ENCODE measurements around the gene MFSD12. TPM values are rescaled to one million over a fixed set of nuclear protein-coding genes. Genes with fewer than 3 reads are reported as not detected.
"Not testable (repeated sequence)": the region's sequence is repeated elsewhere in the genome, so short reads cannot be mapped to it uniquely, and the experiment has no call there.

MFSD12 gene
- polyA plus RNA-seq, 5 donors: 28.1 to 48.9 (median 36.4) TPM

DNA sequence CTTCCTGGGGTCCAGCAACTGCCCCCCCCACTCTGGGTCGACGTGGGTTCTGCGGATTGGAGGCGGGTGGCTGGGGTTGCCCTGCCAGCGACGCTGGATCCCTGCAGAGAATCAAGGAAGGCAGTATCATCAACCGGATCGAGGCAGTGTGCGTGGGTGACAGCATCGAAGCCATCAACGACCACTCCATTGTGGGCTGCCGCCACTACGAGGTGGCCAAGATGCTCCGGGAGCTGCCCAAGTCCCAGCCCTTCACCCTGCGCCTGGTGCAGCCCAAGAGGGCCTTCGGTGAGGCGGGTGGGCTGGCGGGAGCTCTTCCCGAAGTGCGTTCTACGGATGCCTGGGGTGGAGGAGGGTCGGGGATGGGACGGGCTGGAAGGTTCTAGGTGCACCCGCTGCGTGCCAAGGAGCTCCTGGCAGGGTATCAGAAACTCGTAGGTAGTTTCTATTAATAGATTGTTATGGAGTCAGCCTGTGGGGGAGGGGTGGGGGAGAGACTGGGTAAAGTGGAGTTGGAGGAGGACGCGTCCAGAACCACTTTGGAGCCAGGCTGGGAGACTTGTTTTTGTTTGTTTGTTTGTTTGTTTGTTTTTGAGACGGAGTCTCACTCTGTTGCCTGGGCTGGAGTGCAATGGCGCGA, 29.4 kb upstream of the MFSD12 start:
- DNase-seq: no peak

DNA sequence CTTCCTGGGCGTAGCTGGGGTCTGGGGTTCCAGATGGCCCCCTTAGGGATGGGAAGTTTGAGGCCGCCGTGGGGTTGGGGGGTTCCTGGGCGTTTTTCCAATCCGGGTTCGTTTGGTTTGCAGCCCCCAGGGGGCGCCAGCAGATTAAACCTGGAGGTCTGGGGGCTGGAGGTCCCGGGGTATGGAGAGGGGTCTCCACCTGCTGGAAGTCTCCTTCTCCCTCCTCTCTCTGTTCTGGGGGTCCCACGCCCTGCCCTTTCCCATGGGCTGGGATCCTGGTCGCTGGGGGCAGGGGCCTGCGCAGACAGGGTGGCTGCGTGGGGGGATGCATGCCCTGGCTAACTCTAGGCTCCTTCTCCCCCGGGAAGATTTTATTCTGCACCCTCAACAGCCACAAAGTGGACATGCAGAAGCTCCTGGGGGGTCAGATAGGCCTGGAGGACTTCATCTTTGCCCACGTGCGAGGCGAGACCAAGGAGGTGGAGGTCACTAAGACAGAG, 28.8 kb upstream of the MFSD12 start:
- DNase-seq: no peak

DNA sequence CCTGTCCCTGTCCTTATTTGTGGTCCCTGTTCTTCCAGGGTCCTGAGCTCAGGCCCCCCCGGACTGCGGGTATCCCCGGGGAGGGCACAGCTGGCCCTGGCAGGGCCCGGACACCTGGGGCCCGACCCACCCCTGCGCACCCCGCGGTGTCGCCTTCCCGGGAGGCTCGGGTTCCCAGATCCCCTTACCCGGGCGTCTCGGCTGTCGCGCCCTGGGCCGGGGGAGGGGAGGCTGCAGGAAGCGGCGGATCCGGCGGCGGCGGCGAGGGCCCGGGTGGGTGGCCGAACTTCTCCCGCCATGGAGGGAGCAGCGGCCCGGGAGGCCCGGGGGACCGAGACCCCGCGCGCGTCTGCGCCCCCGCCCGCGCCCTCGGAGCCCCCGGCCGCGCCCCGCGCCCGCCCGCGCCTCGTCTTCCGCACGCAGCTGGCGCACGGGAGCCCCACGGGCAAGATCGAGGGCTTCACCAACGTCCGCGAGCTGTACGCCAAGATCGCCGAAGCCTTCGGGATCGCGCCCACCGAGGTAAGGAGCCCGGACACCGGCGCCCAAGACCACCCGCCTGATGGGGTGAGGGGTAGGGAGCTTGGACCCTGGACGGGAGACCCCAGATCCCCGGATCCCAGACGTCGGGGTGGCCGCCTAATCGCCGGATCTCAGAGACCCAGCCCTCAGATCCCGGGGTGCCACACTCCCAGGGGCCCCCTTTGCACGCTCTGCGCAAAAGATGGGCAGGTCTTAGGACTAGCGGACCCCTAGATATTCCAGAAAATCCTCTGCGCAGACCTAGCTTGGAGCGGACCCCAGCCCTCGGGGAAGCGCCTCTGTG, 28.1 kb upstream of the MFSD12 start, which contains the start of gene GIPC3:
TSS of gene GIPC3 (plus strand) at position 178 of the 826 bp plus-strand sequence. CDS start at position 298, 120 bp downstream.
- no peak for DNase-seq

DNA sequence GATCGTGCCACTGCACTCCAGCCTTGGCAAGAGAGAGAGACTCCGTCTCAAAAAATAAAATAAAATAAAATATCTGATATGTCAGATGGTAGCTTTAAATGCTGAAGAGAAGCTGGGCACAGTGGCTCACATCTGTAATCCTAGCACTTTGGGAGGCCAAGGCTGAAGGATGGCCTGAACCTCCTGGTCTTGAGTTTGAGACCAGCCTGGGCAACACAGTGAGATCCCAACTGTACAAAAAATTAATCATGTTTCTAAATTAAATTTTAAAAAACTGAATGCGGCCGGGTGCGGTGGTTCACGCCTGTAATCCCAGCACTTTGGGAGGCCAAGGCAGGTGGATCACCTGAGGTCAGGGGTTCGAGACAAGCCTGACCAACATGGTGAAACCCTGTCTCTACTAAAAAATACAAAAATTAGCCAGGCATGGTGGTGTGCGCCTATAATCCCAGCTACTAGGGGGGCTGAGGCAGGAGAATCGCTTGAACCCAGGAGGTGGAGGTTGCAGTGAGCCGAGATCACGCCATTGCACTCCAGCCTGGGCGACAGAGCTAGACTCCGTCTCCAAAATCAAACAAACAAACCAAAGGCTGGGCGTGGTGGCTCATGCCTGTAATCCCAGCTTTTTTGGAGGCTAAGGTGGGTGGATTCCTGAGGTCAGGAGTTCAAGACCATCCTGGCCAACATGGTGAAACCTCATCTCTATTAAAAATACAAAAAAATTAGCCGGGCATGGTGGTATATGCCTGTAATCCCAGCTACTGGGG, 26.8 kb upstream of the MFSD12 start:
- DNase-seq: not testable (repeated sequence)

DNA sequence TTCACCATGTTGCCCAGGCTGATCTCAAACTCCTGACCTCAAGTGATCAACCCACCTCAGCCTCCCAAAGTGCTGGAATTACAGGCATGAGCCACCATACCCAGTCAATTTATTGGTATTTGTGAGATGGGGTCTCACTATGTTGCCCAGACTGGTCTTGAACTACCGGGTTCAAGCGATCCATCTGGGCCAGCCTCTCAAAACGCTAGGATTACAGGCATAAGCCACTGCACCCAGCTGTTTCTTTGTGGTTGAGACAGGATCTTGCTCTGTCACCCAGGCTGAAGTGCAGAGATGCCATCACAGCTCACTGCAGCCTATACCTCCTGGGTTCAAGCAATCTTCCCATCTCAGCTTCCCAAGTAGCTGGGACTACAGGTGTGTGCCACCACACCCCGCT, 24.4 kb upstream of the MFSD12 start:
- DNase-seq: not testable (repeated sequence)

DNA sequence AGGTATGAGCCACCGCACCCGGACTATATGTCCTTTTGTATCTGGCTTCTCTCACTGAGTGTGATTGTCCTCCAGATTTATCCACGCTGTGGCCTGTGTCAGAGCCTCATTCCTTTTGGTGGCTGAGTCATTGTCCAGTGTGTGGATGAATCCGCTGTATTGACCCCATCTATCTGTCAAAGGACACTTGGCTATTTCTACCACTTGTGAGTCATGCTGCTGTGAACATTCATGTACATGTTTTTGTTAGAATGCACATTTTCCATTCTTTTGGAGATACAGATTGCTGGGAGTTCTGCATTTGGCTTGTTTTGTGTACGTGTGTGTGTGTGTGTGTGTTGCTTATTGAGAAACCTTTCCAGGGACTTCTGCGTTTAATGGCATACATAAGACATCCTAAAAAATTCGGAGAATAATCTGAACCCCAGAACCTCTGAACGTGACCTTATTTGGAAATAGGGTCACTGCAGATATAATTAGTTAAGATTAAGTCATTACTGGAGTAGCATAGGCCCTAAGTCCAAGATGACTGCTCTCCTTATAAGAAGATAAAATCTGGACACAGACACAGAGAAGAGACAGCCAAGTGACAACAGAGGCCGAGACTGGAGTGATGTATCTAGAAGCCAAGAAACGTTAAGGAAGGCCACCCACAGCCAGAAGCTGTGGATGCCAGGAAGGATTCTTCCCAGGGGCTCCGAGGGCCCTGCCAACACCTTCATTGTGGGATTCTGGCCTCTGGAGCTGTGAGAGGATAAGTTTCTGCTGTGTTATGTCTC, 23.0 kb upstream of the MFSD12 start:
- peak; percentile 67 to 78 for DNase-seq

DNA sequence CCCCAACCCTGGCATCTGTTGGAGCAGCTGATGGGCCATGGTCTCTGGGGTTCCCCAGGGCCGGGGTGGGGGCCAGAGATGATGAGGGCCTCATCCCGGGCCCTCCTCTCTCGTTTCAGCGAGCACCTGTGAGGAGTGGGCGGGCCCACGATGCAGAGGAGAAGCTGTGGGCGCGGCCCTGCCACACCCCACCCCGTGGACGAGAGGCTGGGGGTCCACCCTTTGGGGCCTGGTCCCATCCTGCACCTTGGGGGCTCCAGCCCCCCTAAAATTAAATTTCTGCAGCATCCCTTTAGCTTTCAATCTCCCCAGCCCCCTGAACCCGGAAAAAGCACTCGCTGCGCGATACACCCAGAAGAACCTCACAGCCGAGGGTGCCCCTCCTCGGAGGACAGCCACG, 21.0 kb upstream of the MFSD12 start:
- DNase-seq: no peak

DNA sequence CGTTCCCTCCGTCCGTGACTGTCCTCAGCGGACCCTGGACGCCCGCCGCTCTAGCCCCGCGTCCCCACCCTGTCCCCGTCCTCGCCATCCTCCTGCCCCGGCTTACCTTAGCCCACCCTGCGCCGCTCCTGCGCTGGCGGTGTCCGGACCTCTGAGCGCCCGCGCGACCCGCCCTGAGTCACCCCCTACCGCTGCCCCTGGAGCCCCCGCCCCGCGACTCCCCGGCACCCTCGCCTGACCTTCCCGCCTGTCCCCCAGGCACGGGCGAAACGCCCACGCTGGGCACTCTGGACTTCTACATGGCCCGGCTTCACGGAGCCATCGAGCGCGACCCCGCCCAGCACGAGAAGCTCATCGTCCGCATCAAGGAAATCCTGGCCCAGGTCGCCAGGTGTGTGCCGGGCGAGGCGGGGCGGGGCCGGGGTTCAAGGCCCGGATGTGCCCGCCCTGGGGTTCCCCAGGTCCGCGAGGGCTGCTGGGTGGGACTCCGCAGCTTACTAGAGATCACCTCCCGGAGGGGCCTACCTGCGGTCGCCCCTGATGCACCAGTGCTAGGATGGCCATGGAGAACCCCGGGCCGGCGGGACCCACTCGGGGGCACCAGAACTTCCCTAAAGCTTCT, 20.4 kb upstream of the MFSD12 start:
- no peak for DNase-seq

DNA sequence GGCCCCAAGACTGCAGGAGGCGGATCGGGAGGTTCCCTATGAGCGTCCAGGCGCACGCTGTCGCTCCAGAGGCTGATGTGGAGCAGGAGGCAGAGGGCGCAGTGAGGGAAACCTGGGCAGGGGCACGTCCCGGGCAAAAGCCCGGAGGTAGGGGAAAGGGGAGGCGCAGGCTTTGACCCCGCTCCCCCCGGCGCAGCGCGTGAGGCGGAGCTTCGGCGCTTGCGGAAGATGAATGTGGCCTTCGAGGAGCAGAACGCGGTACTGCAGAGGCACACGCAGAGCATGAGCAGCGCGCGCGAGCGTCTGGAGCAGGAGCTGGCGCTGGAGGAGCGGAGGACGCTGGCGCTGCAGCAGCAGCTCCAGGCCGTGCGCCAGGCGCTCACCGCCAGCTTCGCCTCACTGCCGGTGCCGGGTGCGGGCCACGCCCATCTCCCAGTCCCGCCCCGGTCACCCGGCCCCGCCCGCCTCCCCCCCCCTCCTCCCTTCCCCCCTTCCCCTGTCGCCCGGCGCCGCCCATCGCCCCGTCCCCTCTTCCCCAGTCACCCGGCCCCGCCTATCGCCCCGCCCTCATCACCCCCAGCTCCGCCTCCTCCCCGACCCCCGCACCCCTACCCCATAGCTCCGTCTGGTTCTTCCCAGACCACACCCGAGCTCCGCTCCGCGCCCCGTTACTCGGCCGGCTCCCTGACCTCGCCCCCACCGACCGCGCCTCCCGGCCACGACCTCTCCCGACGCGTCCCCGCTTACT, 19.5 kb upstream of the MFSD12 start:
- DNase-seq: peak; percentile 72 to 75

DNA sequence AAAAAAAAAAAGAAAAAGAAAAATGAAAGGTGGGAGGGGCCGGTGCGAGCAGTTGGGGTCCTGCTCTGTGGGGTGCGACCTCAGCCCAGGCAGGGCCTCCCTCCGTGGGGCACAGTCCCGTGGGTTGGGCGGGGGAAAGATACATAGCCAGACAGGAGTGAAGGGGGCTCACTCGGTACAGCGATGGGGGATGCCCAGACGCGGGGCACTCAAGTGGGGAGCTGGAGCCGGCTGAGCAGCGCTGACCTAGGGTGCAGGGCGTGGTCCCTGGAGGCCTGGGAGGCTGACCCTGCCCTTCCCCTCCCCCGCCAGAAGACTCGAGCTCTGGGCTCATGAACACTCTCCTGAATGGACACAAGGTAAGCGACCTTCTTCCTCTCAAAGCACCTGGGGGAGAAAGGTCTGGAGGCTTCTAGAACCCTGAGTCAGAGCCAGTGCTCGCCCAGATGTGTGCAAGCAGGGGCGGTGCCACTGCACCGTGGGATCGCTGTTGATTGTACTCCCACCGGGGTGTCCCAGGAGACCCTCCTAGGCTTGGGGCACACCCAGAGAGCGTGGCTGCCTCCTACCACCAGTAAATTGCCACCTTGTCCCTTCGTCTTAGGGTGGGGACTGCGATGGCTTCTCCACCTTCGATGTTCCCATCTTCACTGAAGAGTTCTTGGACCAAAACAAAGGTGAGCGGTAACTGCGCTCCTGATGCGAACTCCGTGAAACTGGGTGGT, 18.7 kb upstream of the MFSD12 start:
- DNase-seq: no peak

DNA sequence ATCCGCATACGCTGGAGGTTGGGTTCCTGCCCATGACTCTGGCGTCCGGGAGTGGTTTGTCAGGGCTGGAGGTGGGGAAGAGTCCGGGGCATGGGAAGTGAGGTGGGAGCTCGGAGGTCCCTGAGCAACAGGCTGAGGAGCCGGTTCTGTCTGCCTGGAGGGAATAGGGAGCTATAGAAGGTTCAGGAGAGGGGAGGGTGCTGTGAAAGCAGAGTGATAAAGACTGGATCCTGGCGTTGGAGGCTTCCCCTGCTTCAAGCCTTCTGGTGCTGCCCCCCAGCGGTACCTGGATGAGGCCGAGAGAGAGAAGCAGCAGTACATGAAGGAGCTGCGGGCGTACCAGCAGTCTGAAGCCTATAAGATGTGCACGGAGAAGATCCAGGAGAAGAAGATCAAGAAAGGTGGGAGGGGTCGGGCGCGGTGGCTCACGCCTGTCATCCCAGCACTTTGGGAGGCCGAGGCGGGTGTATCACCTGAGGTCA, 17.9 kb upstream of the MFSD12 start:
- DNase-seq: no peak

DNA sequence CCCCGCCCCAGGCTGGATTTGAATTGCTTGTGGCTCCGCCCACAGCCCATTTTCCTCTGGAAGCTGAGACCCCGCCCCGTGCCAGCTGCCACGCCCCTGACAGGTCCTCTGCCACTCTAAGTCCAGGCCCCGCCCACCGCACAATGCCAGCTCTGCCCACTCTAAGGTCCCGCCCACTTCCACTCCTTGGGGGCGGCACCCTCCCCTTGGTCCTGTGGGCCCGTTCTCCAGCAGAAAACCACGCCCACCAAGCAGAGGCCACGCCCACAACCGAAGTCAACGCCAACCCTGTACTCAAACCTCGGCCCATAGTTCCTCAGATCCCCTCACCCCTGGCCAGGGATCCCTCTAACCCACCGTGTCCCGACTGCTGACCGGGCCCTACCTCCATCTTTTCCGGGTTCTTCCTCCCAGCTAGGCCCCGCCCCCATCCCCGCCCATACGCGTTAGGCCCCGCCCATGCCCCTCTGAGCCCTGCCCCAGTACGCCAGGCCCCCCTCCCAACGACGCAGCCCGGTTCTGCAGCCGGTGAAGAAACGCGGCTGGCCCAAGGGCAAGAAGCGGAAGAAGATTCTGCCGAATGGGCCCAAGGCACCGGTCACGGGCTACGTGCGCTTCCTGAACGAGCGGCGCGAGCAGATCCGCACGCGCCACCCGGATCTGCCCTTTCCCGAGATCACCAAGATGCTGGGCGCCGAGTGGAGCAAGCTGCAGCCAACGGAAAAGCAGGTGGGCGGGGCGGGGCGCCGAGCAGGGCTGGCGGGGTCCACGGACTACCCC, 16.7 kb upstream of the MFSD12 start:
- DNase-seq: peak in 1 of 2 donors; percentile 62

DNA sequence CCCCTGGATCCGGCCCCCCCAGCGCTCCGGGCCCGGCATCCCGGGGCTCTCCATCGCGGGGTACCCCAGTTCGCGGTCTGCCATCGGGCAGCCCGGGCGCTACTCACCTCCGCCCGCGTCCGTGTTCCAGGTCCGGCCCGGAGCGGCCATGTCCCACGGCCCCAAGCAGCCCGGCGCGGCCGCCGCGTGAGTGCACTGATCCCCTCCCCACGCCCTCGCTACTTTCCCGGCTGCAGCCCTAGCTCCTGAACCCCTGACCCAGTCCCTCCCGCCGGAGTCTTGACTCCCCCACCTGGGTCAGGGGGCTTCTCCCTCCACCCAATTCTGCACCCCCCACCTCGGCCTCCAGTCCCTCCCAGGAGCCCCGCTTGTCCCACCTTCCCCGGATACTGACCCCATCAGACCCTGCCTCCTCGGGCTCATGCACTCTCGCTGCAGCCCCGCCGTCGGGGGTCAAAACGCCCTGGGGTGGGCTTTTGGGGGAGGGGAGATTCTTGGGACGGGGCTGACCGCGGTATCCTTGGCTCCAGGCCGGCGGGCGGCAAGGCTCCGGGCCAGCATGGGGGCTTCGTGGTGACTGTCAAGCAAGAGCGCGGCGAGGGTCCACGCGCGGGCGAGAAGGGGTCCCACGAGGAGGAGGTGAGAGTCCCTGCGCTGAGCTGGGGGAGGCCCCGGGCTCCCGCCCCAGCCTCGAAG, 15.9 kb upstream of the MFSD12 start:
- DNase-seq: no peak

DNA sequence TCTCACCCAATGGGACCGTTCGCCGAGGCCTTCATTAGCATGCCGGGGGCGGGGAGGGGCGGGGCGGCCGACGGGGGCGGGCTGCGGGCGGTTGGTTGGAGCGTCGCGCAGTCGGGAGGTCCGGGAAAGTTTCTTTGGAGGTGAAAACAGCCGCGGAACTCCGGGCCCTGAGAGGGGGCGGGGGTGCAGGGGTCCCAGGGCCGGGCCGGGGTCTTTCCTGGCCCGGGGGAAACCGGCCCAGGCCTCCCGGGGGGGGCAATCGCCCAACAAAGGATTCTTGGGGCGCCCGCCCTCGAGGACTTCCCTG, 15.4 kb upstream of the MFSD12 start, which contains the start of gene HMG20B:
TSS of gene HMG20B (plus strand) at position 90 of the 307 bp plus-strand sequence. CDS start 366 bp downstream, outside the sequence.
- no peak for DNase-seq

DNA sequence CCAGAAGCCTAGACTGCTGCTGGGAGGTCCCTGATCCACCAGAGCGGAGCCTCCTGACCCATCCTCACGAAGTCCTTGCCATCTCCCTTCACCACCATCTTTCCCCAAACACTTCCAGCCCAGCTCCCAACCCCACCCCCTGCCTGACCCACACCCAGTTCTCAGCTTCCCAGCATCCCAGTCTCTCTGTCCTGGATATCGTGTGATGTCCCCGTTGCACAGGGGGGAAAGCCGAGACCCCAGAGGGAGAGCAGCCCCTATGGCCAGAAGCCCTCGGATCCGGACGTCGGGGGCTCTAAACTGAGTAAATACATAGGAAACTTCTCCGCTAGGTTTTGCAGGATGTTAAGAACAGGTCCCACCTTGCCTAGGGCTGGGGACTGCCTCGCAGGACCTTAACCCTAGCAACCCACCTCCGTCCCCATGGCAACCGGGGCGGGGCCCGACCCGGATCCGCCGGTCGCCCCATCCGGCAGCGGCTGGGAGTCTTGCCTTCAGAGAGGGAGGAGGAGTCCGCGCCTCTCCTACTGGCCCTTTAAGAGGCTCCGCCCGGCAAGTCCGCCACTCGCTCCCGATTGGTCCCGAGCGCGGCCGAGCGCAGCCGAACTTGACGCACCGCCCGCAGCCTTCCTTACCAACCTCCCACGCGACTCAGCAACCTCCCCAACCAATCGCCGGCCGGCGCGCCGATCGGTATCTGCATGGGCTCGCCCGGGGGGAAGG, 14.9 kb upstream of the MFSD12 start:
- peak; percentile 99 to 100 for DNase-seq

DNA sequence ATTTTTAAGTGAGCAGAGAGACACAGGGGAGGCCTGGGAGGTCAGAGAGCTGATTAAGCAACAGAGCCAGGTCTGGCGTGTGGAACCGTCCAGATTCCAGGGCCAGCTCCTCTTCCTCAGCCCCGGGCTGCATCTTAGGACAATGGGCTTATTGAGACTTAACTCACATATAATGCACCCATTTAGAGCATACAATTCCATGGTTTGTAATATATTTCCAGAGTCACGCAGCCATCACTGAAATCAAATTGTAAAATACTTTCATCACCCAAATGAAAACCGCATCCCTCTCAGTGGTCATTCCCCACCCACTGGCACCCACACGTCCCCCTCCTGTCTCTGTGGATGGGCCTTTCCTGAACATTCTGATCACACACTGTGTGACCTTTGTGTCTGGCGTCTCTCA, 13.2 kb upstream of the MFSD12 start:
- no peak for DNase-seq

DNA sequence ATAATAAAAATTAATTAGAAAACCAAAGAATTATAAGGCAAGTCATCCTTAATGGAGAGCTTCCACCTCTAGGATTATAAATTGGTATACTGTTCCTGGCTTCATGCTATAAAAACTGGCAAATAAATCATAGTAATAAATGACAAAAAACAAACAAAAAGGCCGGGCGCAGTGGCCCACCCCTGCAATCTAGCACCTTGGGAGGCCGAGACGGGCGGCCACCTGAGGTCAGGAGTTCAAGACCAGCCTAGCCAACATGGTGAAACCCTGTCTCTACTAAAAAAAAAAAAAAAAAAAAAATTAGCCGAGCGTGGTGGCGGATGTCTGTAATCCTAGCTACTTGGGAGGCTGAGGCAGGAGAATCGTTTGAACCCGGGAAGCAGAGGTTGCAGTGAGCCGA, 12.7 kb upstream of the MFSD12 start:
- not testable (repeated sequence) for DNase-seq
